Anterior cingulate cortex (tissue), 58 donors: ENCODE data around the gene HIVEP3.

ENCODE experiments used
- DNase-seq, 58 donors: peaks; one replicate each; lab custom pipeline; 2025; lab: John Stamatoyannopoulos, UW

Gene HIVEP3

DNA sequence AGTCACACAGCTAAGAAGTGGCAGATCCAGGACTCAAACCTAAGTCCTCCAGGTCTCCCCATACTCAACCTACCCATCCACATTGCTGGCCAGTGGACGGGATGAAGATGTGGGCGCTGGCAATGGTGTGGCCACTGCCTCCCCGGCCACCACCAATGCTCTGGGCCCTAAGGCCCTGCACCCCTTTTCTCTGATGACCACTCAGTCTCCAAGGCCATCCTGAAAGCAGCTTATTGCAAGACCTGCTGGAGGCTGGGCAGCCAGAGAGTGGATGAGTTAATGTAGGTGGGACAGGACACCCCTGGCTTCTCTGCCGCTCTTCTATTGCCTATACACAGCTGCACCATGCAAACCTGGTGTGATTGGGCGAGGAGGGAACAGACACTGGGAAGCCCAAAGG, 178.7 kb downstream of the HIVEP3 start:
- no peak for DNase-seq

DNA sequence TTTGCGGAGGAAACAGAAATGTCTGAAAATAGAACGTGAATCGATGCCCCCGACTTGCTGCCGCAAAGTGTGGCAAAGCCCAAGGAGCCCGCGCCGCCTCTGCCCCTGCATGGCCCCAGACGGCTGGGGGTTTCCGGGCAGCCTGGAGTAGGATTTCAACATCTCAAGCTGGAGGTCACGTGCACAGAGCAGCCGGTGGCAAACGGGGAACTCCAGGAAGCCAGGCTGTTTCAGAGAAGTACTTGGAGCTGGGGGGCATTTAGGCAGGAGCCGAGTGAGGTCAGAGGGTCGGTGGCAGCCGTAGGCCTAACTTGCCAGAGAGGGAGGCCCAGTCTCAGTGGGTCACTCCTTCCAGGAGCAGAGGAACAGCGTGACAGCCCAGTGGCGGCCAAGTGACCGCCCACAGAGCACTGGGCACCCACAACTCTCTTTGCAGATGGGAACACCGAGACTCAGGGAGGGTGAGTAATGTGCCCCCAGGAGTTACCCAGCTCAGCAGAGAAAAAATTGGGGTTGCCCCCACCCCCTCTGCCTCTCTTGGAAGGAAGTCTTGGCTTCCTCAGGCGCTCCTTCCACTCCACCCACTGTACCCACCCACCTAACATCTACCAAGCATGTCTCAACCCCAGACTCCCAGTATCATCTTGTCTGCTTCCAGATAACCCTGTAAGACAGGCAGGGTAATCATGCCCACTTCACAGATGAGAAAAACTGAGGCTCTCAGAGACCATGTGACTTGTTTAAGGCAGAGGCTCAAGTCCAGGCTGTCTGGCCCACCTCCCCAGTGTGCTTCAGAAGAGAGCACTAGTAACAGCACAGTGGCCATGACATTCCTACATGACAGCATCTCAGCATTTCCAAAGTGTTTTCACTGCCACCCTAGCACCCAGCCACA, 179.4 kb downstream of the HIVEP3 start:
- DNase-seq = peak in 47 of 58 donors; percentile 13 to 73 (median 44)

DNA sequence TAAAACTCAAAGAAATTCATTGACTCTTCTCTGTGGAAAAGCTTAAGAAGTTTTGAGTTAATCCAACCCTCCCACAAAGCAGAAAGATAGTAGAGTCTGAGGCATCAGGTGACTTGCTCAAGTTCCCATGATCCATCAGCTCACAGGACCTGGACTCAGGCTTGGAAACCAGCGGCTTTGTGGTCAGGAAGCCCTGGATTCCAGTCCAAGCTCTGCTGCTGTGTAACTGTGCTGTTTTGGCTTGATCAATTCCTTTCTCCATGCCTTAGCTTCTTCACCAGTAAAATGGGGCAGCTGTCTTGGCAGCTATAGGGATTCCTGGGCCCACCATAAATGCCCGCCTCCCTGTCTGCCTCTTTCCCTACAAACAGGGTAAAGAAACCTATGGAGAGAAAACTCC, 180.2 kb downstream of the HIVEP3 start:
- DNase-seq = peak in 1 of 58 donors; percentile 28

DNA sequence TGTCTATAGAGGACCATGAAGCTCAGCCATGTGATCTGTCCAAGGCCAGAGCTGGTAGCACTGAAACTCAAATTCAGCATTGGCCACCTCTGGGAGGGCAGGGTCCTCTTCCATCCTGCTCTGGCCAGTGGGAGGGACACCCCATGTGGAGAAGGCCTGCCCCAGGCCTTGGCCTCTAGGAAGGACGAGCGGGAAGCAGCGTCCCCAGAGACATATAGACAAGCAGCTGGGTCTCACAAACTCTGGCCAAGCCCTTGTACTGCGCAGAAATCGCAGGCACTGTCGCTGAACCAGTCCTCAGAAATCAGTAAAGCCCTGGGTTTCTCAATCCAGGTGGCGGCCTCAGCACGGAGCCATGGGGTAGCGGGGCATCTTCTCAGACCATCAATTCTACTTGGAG, 180.7 kb downstream of the HIVEP3 start:
- no peak for DNase-seq

DNA sequence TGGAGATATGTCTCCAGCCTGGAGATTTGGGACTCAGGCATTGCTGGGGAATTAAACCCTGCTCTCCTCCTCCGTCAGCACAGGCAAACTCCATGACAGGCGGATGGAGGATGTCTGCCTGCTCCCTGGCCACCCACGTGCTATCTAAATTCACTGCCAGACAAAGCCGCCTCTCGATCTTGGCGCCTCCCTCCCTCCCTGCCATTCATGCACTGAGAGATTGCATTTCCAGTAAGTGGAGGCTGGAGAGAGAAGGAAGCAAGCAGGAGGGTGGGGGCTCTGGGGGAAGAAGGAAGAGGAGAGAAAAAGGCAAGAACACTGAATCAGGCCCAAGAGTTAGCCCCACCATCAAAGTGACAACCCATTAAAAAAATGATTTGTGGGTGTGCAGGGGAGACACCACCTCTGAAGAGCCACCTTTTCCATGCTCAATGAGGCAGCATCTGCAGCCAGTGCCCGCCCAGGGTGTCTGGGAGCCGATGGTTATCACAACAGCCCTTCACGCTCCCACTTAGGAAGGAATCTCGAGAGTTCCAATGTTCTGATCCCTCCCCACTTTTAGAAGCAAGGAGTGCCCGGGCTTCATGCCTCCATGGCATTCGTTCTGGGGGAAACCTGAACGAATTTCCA, 183.0 kb downstream of the HIVEP3 start:
- DNase-seq = peak in 46 of 58 donors; percentile 21 to 83 (median 54)

DNA sequence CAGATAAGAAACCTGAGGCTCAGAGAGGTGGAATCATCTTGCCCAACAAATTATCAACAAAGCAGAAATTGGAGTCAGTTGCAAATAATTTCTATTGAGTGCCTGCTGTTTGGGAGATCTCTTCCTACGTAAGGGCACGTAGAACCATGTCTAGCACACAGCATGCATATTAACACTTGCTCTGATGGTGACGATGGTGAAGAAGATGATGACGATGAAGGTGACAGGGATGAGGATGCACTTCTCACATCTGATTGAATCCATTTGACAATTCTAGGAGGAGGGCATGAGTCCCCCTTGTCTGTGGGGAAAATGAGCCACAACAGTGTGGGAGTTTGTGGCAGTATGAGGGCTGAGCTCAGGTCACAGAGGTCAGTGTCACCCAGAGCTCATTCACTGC, 183.6 kb downstream of the HIVEP3 start:
- no peak for DNase-seq

DNA sequence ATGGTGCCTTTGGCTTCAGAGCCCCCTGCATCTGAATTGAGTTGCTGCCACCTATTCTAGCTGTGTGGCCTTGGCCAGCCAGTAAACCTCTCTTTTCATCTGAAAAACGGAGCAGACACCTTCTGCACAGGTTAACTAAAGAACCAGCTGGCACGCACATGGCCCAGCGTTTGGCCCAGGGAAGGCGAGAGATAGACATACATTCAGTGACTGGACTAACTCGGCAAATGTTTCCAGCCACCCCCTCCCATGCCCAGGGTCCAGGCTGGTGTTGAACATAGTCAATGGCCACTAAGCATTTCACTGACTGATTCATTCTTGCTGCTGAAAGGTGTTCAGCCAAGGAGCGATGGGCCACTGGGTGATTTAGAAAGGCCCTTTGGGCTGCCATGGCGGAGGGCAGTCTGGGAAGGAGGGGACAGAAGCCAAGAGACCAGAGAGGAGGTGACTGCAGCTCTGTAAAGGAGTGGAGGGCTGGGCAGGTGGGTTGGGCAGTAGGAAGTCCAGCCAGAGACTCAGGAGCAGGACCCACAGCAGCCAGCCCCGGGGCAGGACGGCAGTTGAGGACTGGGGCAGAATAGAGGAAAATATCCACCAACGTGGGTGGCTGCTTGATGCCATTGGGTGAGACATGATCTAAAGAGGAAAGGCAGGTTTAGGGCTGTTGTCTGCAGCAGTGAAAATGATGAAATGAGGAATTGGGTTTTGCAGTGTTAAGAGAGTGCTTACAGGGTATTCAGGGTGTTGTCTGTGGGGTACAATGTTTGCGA, 184.3 kb downstream of the HIVEP3 start:
- DNase-seq = no peak

DNA sequence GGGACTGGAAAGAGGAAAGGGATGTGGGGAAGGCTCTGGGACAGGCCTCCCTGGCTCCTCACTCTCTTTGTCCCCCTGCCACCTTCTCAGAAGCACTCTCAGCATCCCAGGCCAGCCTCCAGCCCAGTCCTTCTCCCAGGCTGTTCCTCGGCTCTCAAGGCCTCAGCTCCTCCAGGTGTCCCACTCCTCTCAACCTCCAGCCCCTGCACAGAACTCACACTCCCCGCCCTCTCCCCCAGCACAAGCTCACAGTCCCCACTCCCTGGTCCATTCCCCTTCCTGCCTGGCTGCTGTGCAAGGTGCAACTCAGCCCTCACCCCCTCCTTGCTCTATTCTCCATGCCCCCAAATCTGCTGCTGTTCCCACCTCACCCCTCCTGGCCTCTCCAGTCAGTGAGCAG, 185.0 kb downstream of the HIVEP3 start:
- no peak for DNase-seq

DNA sequence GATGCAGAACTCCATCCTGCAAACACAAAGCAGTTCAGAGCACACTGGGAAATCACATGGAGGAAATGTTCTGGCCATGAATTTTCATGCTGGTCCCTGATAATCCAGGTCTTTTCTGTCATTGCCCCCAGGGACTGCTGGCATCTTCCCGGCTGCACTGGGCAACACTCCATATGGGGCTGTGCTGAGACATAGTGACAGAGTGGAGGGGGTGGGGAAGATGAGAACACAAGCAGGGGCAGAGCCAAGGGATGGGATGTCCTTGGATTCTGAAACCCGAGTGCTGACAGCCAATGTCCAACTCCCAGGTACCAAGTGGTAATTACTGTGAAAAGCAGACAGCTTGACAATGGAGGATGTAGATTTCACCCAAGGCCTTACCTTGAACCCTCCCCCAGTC, 185.7 kb downstream of the HIVEP3 start:
- DNase-seq = no peak

DNA sequence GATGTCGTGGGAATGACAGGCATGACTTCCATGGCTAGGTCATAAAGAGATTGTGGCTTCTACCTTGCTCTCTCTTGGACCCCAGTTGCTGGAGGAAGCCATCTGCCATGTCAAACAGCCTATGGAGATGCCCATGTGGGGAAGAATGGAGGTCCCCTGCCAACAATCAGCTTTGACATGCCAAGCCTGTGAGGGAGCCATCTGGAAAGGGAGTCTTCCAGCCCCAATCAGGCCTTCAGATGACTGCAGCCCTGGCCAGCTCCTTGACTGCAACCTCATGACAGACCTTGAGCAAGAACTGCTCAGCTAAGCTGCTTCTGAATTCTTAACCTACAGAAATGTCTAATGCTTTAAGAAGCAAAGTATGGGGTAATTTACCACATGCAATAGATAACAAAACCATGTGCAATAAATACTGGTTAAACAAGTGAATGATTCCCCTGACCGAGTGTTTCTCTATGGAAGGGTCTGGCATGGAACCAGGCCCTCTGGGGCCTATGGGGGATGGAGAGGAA, 187.1 kb downstream of the HIVEP3 start:
- DNase-seq = no peak

DNA sequence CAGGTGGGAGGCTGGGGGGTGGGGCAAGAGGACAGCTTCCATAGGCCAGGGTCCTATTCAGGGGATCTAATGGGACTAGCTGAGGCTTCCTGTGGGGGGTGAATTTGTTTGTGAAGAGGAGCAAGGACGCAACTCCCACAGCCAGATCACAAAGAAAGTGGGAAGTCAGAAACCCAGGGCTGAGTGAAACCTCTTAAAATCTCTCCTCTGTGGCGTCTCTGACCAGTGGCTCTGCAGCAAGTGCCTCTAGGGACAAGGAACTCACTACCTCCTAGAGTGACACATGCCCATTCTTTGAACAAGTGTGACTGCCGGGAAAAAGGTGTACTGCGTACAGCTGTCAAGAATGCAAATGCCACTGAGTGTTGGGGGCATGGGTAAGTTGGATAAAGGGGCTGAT, 187.9 kb downstream of the HIVEP3 start:
- DNase-seq = no peak

DNA sequence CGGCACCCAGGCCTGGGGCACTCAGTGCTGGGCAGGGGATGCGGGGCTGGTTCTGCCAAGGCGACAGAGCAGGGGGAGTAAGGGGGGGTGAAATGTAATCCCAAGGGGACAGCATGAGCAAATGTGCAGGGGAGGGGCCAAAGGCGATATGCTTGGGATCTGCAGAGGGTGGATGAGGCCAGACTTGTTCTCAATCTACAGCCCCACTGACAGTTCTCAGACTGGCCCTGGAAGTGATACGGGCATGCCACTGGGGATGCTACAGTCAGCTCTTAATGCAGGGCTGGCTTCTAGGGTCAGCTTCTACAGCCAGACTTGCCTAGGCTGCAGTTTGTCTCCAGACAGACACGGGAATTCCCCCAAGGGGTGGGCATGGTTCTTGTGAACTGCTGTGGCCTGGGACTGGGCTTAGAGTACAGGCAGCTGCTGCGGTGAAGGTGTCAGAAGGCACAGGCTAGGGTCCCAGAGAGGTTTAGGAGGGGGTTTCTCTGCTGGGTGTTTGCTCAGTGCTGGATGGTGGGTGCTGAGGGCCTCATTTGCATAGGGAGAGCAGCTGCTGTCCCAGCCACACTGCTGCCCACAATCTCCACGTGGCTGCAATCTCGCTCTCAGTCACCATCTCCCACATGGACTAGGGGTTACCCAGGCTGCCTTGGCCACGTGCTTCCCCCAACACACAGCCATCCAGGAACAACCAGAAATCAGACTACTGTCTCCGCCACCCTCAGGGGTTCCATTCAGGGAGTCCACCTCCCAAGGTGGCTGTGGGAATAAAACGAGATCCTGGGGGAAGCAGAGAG, 190.1 kb downstream of the HIVEP3 start:
- DNase-seq = peak in 33 of 58 donors; percentile 9 to 56 (median 35)

DNA sequence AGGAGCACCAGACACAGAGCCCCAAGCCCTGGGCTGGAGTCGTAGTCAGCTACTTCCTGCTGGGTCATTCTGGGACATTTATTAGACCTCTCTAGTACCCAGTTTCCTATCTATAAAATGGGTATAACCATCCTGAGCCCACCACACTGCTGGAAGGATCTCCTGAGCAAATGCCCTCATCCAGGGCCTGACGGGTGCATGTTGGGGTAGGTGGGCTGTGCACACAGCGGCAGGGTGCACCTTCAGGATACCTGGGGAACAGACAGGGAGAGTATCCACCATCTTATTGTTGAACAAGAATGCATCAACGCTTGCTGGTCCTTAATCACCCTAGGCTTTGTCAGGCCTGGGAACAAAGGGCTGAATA, 191.0 kb downstream of the HIVEP3 start:
- DNase-seq = no peak

DNA sequence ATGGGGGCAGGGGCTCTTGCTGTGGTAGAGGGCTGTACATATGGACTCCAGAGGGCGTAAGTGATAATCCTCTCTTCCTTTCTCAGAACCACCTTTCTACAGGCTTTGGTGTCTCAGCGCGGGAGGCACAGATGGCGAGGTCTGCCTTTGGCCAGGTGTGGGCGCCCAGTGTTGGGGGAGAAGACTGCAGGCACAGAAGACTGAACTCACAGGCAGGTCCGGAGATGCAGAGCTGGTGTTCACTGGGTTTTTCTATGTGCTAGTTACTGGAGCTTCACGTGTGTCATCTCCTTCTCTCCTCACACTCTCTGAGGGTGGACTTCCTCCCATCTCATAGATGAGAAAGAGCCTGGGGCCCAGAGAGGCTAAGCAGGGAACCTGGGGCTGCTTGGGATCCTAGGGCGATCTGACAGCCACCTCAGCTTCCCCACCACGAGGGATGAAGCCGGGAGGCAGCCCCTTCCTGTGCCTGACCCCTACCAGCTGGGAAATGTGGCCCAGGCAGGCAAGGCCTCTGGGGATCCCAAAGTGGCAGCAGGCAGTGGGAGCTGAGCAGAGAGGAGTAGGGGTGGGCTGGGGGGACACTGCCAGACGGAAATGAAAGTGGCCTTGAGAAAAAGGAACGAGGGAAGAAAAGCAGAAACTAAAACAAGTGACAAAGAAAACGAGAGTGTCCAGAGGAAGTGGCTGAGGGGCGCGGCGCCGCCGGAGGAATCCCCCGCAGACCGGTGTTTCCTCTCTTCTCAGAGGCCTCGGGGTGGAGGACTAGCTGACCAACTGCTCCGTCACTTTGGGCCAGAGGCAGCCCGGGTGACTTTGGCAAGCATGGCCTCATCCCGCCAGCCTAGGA, 191.6 kb downstream of the HIVEP3 start:
- DNase-seq = peak in 29 of 58 donors; percentile 16 to 61 (median 38)

DNA sequence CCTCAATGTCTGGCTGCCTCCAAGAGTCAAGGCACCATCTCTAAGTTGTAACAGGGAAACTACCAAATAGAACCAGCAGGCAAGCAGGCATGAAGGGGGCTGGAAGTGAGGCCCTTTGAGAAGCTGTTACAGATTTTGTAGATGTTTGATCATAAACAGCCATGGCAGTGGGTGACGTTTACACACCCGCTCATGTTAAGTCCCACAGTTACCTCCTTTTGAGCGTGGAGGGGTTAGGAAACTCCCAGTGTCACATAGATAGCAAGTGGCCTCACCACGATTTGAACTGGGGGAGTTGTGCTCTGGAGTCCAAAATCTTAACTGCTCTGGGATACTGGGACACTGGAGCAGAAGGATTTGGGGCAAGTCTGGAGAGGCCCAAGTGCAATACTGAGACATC, 192.4 kb downstream of the HIVEP3 start:
- no peak for DNase-seq

DNA sequence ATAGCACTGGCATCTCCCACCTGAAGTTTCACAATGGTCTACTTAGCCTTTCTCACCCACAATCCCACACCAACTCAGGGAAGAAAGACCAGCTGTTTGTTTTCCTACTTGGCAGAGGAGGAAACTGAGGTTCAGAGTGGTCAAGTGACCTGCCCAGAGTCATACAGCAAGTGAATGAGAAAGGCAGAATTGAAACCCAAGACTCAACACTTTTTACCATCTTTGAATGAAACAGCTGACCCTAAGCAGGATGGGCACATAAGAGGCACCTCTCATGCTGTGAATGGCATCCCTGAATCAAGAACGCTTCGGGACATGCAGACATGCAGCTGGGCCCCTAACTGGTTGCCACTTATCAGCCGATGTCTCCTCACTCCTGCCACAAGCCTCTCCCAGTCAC, 193.8 kb downstream of the HIVEP3 start:
- DNase-seq = no peak

DNA sequence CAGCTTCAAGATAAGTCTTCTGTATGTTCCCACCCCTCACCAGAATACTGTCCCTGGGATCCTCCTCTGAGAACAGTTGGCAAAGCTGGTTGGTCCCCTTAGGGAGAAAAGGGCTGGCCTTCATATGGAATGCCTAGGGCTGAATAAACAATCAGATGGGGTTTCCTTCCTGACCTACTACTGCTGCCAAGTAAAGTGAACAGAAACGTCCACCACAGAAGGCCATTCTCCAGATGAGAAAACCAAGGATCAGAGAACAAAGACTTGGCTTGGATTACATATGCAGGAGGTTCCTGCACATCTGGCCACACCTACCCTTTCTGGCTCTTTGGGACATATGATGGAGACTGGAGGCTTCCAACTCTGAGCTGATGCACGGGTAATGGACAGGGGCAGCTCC, 194.5 kb downstream of the HIVEP3 start:
- no peak for DNase-seq

DNA sequence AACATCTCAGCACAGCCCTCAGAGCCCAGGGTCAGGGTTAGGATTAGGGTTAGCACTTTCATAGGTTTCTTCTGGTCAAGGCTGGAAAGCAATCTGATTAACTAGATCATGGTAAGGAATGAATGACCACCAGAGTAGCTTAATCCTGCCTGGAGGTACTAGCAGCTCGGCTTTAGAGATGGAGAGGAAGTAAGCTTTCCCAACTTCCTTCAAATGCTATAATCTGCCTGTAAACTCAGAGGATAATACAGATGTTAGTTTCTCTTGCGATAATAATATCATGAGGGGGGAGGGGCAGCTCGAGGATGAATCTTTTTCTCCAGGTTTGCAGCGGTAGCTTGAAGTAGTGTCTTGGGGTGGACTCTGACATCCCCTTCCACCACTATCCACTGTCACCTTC, 194.9 kb downstream of the HIVEP3 start:
- no peak for DNase-seq

DNA sequence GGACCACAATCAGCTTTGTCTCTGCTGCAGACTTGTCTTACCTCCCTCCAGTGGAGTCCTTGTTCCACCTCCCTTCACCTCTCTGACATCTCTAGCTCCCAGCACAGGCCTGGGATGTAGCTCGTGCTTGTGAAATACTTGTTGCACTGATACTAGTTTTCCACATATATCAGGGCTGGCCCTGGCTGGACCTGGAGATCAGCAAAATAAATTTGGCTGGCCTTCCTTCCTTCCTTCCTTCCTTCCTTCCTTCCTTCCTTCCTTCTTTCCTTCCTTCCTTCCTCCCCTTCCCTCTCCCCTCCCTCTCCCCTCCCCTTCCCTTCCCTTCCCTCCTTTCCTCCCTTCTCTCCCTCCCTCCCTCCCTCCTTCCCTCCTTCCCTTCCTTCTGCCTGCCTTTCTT, 196.5 kb downstream of the HIVEP3 start:
- no peak for DNase-seq
